Measurements from ENCODE around the gene AAK1.

AAK1 gene

DNA sequence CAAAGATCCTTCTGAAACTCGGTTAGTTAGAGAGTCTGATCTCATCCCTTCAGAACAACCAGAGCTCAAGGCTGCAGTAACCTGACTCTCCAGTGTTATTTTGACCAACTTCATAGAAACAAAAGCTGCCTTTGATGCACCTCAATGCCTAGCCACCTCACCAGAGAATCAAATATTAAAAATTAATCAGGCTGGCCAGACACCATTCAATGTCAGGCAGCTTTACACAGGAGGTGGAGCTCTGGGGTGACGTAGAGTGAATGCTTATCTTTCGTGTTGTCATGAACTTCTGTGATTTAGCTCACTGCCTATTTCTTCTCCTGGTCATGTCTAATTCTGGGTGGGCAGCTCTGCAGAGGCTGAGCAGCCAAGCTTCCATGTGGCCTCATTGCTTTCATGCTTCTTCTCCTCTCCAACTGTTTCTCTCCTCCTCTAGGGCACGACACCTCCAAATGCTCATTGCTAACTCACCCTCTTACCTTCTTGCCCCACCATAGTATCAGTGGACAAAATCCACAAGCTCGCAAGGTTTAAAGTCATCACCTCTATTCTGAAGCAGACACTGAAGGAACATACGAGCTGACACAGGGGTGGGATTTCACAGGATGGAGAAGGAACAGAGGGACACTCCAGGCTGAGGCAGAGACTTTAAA, 39.4 kb downstream of the AAK1 start:
- no peaks in the 10 kb centered on the region for H3K27me3 ChIP-seq (ENCODE audit: control insufficient read depth, insufficient read depth, low read length)
- no peaks in the 10 kb centered on the region for H3K36me3 ChIP-seq (ENCODE audit: control insufficient read depth, insufficient read depth, low read length)
- H3K27ac ChIP-seq (ENCODE audit: low read length), result no peak overlapping the region
- no peak for DNase-seq (ENCODE audit: low read depth, low spot score)
- H3K4me1 ChIP-seq (ENCODE audit: control insufficient read depth, insufficient read depth, low read length), result no peaks in the 10 kb centered on the region; the same call in 1 of the 2 replicates
- WGBS (ENCODE audit: insufficient coverage, insufficient read length), result no CpG with 5 or more reads among the region's 6 CpGs
- H3K9me3 ChIP-seq (ENCODE audit: control insufficient read depth, insufficient read depth, low read length), result no peaks in the 10 kb centered on the region
- no peak overlapping the region for H3K4me3 ChIP-seq (ENCODE audit: low read length)

DNA sequence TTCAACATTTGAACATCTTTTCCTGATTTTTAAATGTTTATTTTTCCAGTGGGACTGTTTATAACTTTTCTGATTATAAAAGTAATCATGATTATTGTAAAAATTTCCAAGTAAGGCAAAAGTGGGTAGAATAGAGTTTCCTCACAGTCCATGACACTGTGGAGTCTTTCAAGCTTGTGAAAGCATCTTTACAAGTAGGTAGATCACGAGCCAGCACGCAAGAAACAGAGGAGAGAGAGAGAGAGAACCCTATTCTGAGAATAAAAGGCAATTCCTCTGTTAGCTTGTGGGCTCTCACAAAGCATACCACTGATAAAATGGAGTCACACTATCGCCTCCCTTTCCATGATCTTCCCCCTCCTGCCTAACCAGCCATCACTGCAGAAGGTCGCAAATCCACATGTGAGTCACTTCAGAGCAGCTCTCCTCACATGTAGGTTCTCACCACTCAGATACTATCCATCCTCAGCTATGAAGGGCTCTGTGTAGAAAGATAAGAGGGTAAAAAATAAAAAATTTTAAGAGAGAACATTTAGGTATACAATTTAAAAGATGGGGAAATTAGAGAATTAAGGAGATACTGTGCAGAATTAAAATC, 40.3 kb downstream of the AAK1 start:
- DNase-seq (ENCODE audit: low read depth, low spot score), result no peak
- Histone ChIP-seq H3K27me3 (ENCODE audit: control insufficient read depth, insufficient read depth, low read length) (no peaks in the 10 kb centered on the region), H3K27ac (ENCODE audit: low read length) (no peak overlapping the region), H3K36me3 (ENCODE audit: control insufficient read depth, insufficient read depth, low read length) (no peaks in the 10 kb centered on the region), H3K4me1 (ENCODE audit: control insufficient read depth, insufficient read depth, low read length) (no peaks in the 10 kb centered on the region; the same call in 1 of the 2 replicates), H3K9me3 (ENCODE audit: control insufficient read depth, insufficient read depth, low read length) (no peaks in the 10 kb centered on the region), H3K4me3 (ENCODE audit: low read length) (no peak overlapping the region)
- no CpG with 5 or more reads among the region's 4 CpGs for WGBS (ENCODE audit: insufficient coverage, insufficient read length)

DNA sequence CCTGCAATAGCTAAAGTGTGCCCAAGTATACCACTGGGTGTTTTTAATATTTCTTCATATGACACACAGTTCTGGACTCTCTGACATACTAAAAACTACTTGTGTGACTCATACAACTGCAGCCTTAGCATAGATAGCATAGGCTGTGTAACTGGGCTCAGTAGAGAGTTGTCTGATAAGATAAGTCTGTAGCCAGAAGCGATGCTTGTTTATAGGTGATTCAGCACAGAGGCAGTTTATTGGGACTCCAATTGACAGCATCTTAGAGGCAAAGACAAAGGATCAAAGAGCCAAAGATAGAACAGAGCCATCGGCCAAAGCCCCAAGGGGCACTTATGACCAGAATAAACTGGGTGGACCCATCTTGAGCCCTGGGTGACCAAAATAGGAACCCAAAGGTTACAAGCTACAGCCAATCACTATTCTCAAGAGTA, 42.3 kb downstream of the AAK1 start:
- no peaks in the 10 kb centered on the region for H3K4me1 ChIP-seq (ENCODE audit: control insufficient read depth, insufficient read depth, low read length)
- no peak for DNase-seq (ENCODE audit: low read depth, low spot score)
- no CpG with 5 or more reads among the region's 2 CpGs for WGBS (ENCODE audit: insufficient coverage, insufficient read length)
- no peak overlapping the region for H3K4me3 ChIP-seq (ENCODE audit: low read length)
- no peak overlapping the region for H3K27ac ChIP-seq (ENCODE audit: low read length)
- no peaks in the 10 kb centered on the region for H3K27me3 ChIP-seq (ENCODE audit: control insufficient read depth, insufficient read depth, low read length)
- H3K9me3 ChIP-seq (ENCODE audit: control insufficient read depth, insufficient read depth, low read length), result no peaks in the 10 kb centered on the region
- H3K36me3 ChIP-seq (ENCODE audit: control insufficient read depth, insufficient read depth, low read length), result no peaks in the 10 kb centered on the region

DNA sequence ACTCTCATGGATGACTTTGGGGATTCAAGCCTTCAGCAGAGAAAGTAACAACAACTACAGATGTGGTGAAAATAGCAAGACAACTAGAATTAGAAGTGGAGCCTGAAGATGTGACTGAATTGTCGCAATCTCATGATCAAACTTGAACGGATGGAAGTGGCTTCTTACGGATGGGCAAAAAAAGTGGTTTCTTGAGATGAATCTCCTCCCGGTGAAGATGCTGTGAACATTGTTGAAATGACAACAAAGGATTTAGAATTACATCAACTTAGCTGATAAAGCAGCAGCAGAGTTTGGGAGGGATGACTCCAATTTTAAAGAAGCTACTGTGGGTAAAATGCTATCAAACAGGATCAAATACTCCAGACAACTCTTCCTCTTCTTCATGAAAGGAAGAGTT, 43.1 kb downstream of the AAK1 start:
- Histone ChIP-seq H3K36me3 (ENCODE audit: control insufficient read depth, insufficient read depth, low read length) (no peaks in the 10 kb centered on the region), H3K4me3 (ENCODE audit: low read length) (no peak overlapping the region), H3K9me3 (ENCODE audit: control insufficient read depth, insufficient read depth, low read length) (no peaks in the 10 kb centered on the region), H3K27me3 (ENCODE audit: control insufficient read depth, insufficient read depth, low read length) (no peaks in the 10 kb centered on the region), H3K4me1 (ENCODE audit: control insufficient read depth, insufficient read depth, low read length) (no peaks in the 10 kb centered on the region), H3K27ac (ENCODE audit: low read length) (no peak overlapping the region)
- no CpG with 5 or more reads among the region's 4 CpGs for WGBS (ENCODE audit: insufficient coverage, insufficient read length)
- no peak for DNase-seq (ENCODE audit: low read depth, low spot score)

DNA sequence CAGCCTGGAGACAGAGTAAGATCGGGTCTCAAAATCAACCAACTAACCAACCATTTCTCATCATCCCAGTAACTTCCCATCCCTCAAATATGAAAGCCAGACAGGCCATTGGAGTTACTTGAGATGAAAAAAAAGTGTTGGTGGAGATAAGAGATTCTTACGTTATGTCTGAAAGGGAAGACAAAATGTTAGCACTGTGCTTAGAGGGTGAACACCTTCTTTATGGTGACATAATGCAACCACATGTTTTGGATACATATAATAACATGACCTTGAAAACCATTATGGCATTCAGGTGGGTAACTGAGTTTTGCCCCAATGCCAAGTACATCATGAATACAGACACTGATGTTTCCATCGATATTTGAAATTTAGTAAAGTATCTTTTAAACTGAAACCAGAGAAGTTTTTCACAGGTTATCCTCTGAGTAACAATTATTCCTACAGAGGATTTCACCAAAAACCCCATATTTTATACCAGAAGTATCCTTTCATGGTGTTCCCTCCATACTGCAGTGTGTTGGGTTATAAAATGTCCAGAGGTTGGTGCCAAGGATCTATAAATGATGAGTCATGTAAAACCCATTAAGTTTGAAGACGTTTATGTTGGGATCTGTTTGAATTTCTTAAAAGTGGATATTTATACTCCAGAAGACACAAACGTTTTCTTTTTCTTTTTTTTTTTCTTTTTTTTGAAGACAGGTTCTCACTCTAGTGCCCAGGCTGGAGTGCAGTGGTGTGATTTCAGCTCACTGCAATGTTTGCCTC, 45.5 kb downstream of the AAK1 start:
- no CpG with 5 or more reads among the region's 5 CpGs for WGBS (ENCODE audit: insufficient coverage, insufficient read length)

DNA sequence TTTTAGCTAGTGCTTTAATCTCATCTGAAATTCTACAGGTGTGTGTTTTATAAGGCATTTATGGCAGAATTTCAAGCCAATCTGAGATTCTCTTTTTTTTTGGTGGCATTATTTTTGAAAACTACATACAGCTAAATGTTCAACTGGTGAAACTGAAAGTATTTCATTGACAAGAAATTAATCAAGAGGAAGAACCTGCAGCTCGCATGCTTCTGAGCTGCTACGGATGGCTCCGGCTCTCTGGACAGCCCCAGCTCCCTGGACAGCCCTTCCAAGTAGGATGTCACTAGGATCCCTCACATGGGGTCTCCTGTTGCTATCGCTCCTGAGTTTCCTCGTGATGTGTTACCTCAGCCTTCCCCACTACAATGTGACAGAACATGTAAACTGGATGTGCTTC, 46.4 kb downstream of the AAK1 start:
- DNase-seq (ENCODE audit: low read depth, low spot score), result no peak
- no peak overlapping the region for H3K27ac ChIP-seq (ENCODE audit: low read length)
- no peaks in the 10 kb centered on the region for H3K4me1 ChIP-seq (ENCODE audit: control insufficient read depth, insufficient read depth, low read length)
- H3K4me3 ChIP-seq (ENCODE audit: low read length), result no peak overlapping the region
- WGBS (ENCODE audit: insufficient coverage, insufficient read length), result no CpG with 5 or more reads among the region's 5 CpGs
- no peaks in the 10 kb centered on the region for H3K27me3 ChIP-seq (ENCODE audit: control insufficient read depth, insufficient read depth, low read length)
- no peaks in the 10 kb centered on the region for H3K9me3 ChIP-seq (ENCODE audit: control insufficient read depth, insufficient read depth, low read length)
- no peaks in the 10 kb centered on the region for H3K36me3 ChIP-seq (ENCODE audit: control insufficient read depth, insufficient read depth, low read length)

More for the DNA sequence above, 45.5 kb downstream of the AAK1 start:
- Histone ChIP-seq H3K9me3 (ENCODE audit: control insufficient read depth, insufficient read depth, low read length) (no peaks in the 10 kb centered on the region), H3K36me3 (ENCODE audit: control insufficient read depth, insufficient read depth, low read length) (no peaks in the 10 kb centered on the region), H3K4me3 (ENCODE audit: low read length) (no peak overlapping the region), H3K4me1 (ENCODE audit: control insufficient read depth, insufficient read depth, low read length) (no peaks in the 10 kb centered on the region), H3K27me3 (ENCODE audit: control insufficient read depth, insufficient read depth, low read length) (no peaks in the 10 kb centered on the region), H3K27ac (ENCODE audit: low read length) (no peak overlapping the region)
- no peak for DNase-seq (ENCODE audit: low read depth, low spot score)

DNA sequence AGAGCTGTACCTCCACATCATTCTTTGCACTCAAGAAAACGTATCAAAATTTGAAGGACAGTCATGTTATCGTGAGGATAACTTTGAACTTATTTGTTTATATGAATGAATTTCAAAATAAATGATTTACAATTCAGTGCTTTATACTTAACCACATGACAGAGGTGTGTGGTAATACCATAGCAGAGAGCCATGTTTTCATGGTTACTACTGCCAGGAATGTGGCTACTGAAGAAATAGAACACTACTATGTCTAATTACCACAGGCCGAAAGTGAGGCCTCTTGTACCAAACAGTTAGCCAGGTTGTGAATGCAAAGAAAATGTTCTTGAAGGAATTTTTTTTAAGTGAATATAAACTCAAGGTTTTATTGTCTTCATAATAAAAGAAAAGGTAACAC, 49.2 kb downstream of the AAK1 start:
- H3K4me3 ChIP-seq (ENCODE audit: low read length), result no peak overlapping the region
- no peaks in the 10 kb centered on the region for H3K27me3 ChIP-seq (ENCODE audit: control insufficient read depth, insufficient read depth, low read length)
- no peak for DNase-seq (ENCODE audit: low read depth, low spot score)
- H3K4me1 ChIP-seq (ENCODE audit: control insufficient read depth, insufficient read depth, low read length), result 0 out of 2 replicates have a peak, but pooled peaks cover 2% of the 10 kb centered on the region
- H3K36me3 ChIP-seq (ENCODE audit: control insufficient read depth, insufficient read depth, low read length), result no peaks in the 10 kb centered on the region
- H3K9me3 ChIP-seq (ENCODE audit: control insufficient read depth, insufficient read depth, low read length), result no peaks in the 10 kb centered on the region
- no CpG with 5 or more reads among the region's 3 CpGs for WGBS (ENCODE audit: insufficient coverage, insufficient read length)
- no peak overlapping the region for H3K27ac ChIP-seq (ENCODE audit: low read length)

DNA sequence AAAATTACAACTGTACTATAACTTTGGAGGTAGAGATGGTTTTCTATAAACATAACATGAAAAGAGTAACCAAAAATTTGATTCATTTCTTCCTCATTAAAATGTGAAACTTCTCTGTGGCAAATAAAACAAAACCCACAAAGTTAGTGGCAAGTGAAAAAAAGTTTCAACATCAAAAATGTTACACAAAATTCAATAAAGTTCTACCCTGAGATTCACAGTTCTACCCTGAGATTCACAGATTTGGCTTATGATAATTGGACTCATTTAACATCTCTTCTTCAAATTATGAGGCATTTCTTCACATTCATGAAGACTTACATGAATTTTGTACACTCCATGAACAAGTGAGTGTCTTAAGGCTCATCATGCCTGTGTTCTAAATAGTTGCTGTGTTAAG, 51.0 kb downstream of the AAK1 start:
- Histone ChIP-seq H3K9me3 (ENCODE audit: control insufficient read depth, insufficient read depth, low read length) (no peaks in the 10 kb centered on the region), H3K4me1 (ENCODE audit: control insufficient read depth, insufficient read depth, low read length) (0 out of 2 replicates have a peak, but pooled peaks cover 2% of the 10 kb centered on the region), H3K4me3 (ENCODE audit: low read length) (no peak overlapping the region), H3K27me3 (ENCODE audit: control insufficient read depth, insufficient read depth, low read length) (no peaks in the 10 kb centered on the region), H3K36me3 (ENCODE audit: control insufficient read depth, insufficient read depth, low read length) (no peaks in the 10 kb centered on the region), H3K27ac (ENCODE audit: low read length) (no peak overlapping the region)
- no peak for DNase-seq (ENCODE audit: low read depth, low spot score)

DNA sequence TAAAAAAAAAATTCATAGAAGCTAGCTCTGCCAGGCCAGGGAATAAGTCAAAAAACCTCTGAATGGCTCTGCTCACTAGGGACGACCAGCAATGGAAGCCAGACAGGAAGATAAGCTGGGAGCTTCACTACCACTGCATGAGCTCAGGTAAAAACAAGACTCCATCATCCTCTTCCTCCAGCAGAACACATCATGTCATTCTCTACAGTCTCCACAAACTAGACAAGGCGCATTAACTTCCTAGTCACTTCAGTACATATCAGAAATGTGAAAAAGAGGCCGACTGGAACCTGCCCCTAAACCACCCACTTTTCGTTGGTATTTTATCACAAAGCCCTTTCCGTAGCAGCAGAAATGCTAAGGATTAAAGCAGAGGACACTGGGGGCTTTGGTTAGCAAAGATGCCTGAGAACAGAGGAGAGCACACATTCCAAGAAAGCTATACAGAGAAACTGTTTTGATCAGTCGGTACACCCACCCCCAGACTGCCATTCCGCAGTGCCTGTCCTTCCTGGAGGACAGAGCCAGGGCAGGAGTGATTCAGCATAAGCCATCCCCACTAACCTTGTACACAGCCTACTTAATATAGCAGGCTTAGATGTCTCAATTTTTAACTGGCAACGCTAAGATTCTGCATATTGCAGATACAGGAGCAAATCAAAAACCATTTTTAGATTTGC, 53.4 kb downstream of the AAK1 start:
- Histone ChIP-seq H3K27me3 (ENCODE audit: control insufficient read depth, insufficient read depth, low read length) (no peaks in the 10 kb centered on the region), H3K4me1 (ENCODE audit: control insufficient read depth, insufficient read depth, low read length) (peaks cover 3% of the 10 kb centered on the region; the same call in 1 of the 2 replicates), H3K4me3 (ENCODE audit: low read length) (no peak overlapping the region), H3K36me3 (ENCODE audit: control insufficient read depth, insufficient read depth, low read length) (no peaks in the 10 kb centered on the region), H3K27ac (ENCODE audit: low read length) (no peak overlapping the region), H3K9me3 (ENCODE audit: control insufficient read depth, insufficient read depth, low read length) (no peaks in the 10 kb centered on the region)
- no CpG with 5 or more reads among the region's 8 CpGs for WGBS (ENCODE audit: insufficient coverage, insufficient read length)
- no peak for DNase-seq (ENCODE audit: low read depth, low spot score)

DNA sequence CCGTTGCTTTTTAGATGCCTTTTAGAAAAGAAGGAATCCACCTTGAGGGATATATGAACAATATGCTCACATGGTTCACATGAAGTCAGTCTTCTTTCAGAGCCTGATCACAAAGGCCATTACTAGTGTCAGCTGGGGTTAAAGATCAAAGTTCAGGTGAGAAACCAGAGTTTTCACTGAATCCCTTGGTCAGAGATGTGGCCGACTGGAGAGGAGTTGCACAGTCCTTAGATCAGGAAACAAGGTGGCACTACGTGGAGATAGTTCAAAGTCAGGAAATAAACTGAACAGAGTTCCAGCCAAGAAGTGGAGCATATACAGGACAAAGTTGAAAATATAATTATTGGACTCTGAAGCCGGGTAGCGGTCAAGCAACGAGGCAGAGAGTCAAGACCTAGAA, 54.6 kb downstream of the AAK1 start:
- WGBS (ENCODE audit: insufficient coverage, insufficient read length), result no CpG with 5 or more reads among the region's 6 CpGs
- no peak overlapping the region for H3K27ac ChIP-seq (ENCODE audit: low read length)
- H3K36me3 ChIP-seq (ENCODE audit: control insufficient read depth, insufficient read depth, low read length), result no peaks in the 10 kb centered on the region
- peaks cover 3% of the 10 kb centered on the region; the same call in 1 of the 2 replicates for H3K4me1 ChIP-seq (ENCODE audit: control insufficient read depth, insufficient read depth, low read length)
- no peaks in the 10 kb centered on the region for H3K27me3 ChIP-seq (ENCODE audit: control insufficient read depth, insufficient read depth, low read length)
- H3K4me3 ChIP-seq (ENCODE audit: low read length), result no peak overlapping the region
- H3K9me3 ChIP-seq (ENCODE audit: control insufficient read depth, insufficient read depth, low read length), result no peaks in the 10 kb centered on the region
- DNase-seq (ENCODE audit: low read depth, low spot score), result no peak

Measured in iPS DF 6.9 (cell line).